OCI-LY3 (cell line): ENCODE results near the gene MERTK.

Source experiments
- H2AFZ ChIP-seq: fragments of 200-600, 300-600 bp; shearing (Covaris generic); 2 replicates; pipeline ENCODE4 v1.6.0; 2014; ENCODE audit warnings: antibody characterized with exemption, low read depth, low read length
- H3K27ac ChIP-seq: fragments of 200-600, 300-600 bp; sonication (generic); 2 replicates; pipeline ENCODE4 v1.5.1; 2014; ENCODE audit warnings: mild to moderate bottlenecking, low read length, moderate library complexity, mixed read lengths
- H3K27me3 ChIP-seq: fragments of 200-600, 300-600 bp; sonication (generic); 2 replicates; pipeline ENCODE4 v1.6.1; 2014; ENCODE audit warnings: low read depth, low read length, mixed read lengths
- H3K36me3 ChIP-seq: fragments of 200-600, 300-600 bp; sonication (generic); replicated peaks from 2 replicates; pipeline ENCODE3; 2014; ENCODE audit warnings: low read depth, low read length, mixed read lengths
- H3K4me1 ChIP-seq: fragments of 300-600, 200-600 bp; sonication (generic); 2 replicates; pipeline ENCODE4 v1.6.1; 2014; ENCODE audit warnings: low read length, mixed read lengths
- H3K4me2 ChIP-seq: fragments of 200-600, 300-600 bp; sonication (generic); 2 replicates; pipeline ENCODE4 v1.6.1; 2014; ENCODE audit warnings: low read length, mixed read lengths
- H3K4me3 ChIP-seq: fragments of 300-600, 200-600 bp; sonication (generic); 2 replicates; pipeline ENCODE4 v1.5.1; 2014; ENCODE audit warnings: antibody characterized with exemption, mild to moderate bottlenecking, low read length, moderate library complexity
- H3K79me2 ChIP-seq: fragments of 300-600, 200-600 bp; shearing (Covaris generic); 2 replicates; pipeline ENCODE4 v1.6.1; 2014; ENCODE audit warnings: mild to moderate bottlenecking, low read length, mixed read lengths
- H3K9ac ChIP-seq: fragments of 300-600, 200-600 bp; shearing (Covaris generic); 2 replicates; pipeline ENCODE4 v1.6.0; 2014; ENCODE audit warnings: mild to moderate bottlenecking, low read length, moderate library complexity
- H3K9me3 ChIP-seq: fragments of 200-600, 300-600 bp; shearing (Covaris generic); 2 replicates; pipeline ENCODE4 v1.6.1; 2014; ENCODE audit warnings: low read length, mixed read lengths; ENCODE audit not compliant: insufficient read depth
- H4K20me1 ChIP-seq: fragments of 200-600, 300-600 bp; sonication (generic); 2 replicates; pipeline ENCODE4 v1.6.1; 2016; ENCODE audit warnings: low read length, mixed read lengths; ENCODE audit not compliant: insufficient read depth
- CTCF ChIP-seq: fragments of 200-600, 300-600 bp; sonication (generic); IDR thresholded peaks from 2 replicates; pipeline ENCODE4 v1.5.1; 2014; ENCODE audit warnings: antibody characterized with exemption, low read length, low read depth
- EZH2phosphoT487 ChIP-seq: fragments of 200-600 bp; shearing (Covaris generic); IDR thresholded peaks from 2 replicates; pipeline ENCODE4 v1.6.1; 2018; ENCODE audit warnings: antibody characterized with exemption, mixed run types, low read depth

The MERTK gene

GRCh38 chr2:112073875-112074274 is 175.5 kb downstream of the MERTK start:
- TF ChIP-seq CTCF (no peak), EZH2phosphoT487 (no peak)
- Histone ChIP-seq H3K27ac (no peak overlapping the region), H3K4me2 (no peak overlapping the region), H3K4me1 (peaks cover 24% of the 10 kb centered on the region), H3K36me3 (peaks cover 60% of the 10 kb centered on the region), H3K4me3 (no peak overlapping the region), H2AFZ (no peak overlapping the region), H4K20me1 (peaks cover 11% of the 10 kb centered on the region), H3K27me3 (no peaks in the 10 kb centered on the region), H3K79me2 (peaks cover 19% of the 10 kb centered on the region), H3K9ac (no peak overlapping the region), H3K9me3 (peaks cover 6% of the 10 kb centered on the region; the same call in 1 of the 2 replicates)

GRCh38 chr2:112074506-112074905 is 176.1 kb downstream of the MERTK start:
- H3K9ac ChIP-seq = no peak overlapping the region
- H3K4me1 ChIP-seq = peaks cover 24% of the 10 kb centered on the region
- peaks cover 6% of the 10 kb centered on the region; the same call in 1 of the 2 replicates for H3K9me3 ChIP-seq
- H4K20me1 ChIP-seq = peaks cover 11% of the 10 kb centered on the region
- no peaks in the 10 kb centered on the region for H3K27me3 ChIP-seq
- TF ChIP-seq EZH2phosphoT487 (no peak), CTCF (no peak)
- H3K27ac ChIP-seq = no peak overlapping the region
- no peak overlapping the region for H3K4me2 ChIP-seq
- H3K4me3 ChIP-seq = no peak overlapping the region
- peaks cover 61% of the 10 kb centered on the region for H3K36me3 ChIP-seq
- peaks cover 19% of the 10 kb centered on the region for H3K79me2 ChIP-seq
- H2AFZ ChIP-seq = no peak overlapping the region

- Histone ChIP-seq H3K9ac (peak overlapping the region; percentile 22; the same call in 1 of the 2 replicates), H3K27ac (peak overlapping the region; percentile 60), H2AFZ (no peak overlapping the region), H3K36me3 (peaks cover 61% of the 10 kb centered on the region), H4K20me1 (peaks cover 11% of the 10 kb centered on the region), H3K4me1 (peaks cover 24% of the 10 kb centered on the region), H3K27me3 (no peaks in the 10 kb centered on the region), H3K9me3 (peaks cover 6% of the 10 kb centered on the region; the same call in 1 of the 2 replicates), H3K79me2 (peaks cover 19% of the 10 kb centered on the region), H3K4me3 (peak overlapping the region; percentile 39), H3K4me2 (peak overlapping the region; percentile 82)
- TF ChIP-seq EZH2phosphoT487 (no peak), CTCF (no peak)
These were observed 177.3 kb downstream of the MERTK start for GRCh38 chr2:112075490-112076260.

- Histone ChIP-seq H3K9me3 (peaks cover 6% of the 10 kb centered on the region; the same call in 1 of the 2 replicates), H3K4me1 (peaks cover 24% of the 10 kb centered on the region), H3K4me2 (no peak overlapping the region), H3K9ac (no peak overlapping the region), H3K27ac (no peak overlapping the region), H3K27me3 (no peaks in the 10 kb centered on the region), H3K79me2 (peaks cover 19% of the 10 kb centered on the region), H2AFZ (no peak overlapping the region), H3K36me3 (peaks cover 73% of the 10 kb centered on the region), H4K20me1 (peaks cover 5% of the 10 kb centered on the region), H3K4me3 (no peak overlapping the region)
- TF ChIP-seq EZH2phosphoT487 (no peak), CTCF (no peak)
These were observed 179.4 kb downstream of the MERTK start for GRCh38 chr2:112077814-112078213.
